ENCODE data around the gene RAC2.

Gene RAC2

DNA sequence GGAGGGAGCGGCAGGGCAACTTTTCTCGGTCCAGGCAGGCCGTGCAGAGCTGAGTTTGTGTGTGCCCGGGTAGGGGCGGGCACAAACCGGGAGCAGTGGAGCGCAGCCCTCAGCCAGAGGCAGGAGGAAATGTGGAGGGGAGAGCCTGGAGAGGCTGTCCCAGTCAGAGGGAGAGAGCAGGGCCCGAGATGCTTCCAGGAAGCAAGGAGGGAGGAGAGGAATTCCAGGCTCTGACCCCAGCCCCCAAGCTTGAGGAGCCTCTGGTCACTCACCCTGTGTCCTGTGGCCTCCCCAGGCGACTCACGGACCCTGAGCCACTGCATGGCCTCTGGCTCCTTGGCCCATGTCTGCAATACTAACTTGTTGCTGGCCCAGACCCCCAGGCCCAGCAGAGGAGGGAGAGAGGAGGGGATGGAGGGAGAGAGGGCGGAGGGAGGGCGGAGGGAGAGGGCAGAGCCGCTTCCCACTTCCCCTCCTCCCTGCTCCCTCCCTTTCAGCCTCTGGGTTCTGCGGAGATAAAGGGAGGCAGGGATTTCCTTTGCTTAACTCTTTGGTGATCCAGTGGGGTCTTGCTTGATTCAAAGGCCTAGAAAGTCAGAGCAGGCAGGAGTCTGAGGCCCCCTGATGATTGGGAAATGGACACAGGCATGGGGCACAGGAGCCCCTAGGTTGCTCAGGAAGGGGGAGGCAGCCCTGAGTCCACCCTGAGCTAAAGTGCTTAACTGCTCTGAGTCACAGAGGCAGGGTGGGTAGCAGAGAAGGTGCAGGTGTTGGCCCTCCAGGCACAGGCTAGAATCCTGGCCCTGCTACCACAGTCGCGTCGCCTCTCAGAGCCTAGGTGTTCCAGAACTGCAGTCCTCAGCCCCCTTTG is 55.9 kb downstream of the RAC2 start, which contains the start of gene C1QTNF6:
Gene C1QTNF6, minus strand, starts transcription at position 357 of the 871 bp plus-strand sequence. Its CDS starts 34 bp downstream, at position 323.
- no peak for DNase-seq (ENCODE audit: low read depth in 2 of 2)

DNA sequence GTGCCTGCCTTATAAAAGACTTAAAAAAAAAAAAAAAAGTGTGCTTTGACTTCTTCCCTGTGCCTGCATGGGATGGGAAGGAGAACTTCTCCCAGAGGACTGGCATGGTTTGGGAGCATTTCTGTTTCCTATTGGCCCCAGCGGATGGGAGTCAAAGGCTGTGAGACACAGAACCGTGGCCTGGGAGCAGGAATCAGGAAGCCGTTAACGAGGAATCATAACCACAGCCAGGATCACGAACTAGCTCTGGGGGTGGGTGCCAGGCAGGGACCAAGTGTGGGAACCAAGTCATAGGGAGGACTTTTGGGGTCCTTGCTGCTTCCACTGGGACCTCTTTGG is 56.5 kb downstream of the RAC2 start:
- no peak for DNase-seq (ENCODE audit: low read depth in 2 of 2)

DNA sequence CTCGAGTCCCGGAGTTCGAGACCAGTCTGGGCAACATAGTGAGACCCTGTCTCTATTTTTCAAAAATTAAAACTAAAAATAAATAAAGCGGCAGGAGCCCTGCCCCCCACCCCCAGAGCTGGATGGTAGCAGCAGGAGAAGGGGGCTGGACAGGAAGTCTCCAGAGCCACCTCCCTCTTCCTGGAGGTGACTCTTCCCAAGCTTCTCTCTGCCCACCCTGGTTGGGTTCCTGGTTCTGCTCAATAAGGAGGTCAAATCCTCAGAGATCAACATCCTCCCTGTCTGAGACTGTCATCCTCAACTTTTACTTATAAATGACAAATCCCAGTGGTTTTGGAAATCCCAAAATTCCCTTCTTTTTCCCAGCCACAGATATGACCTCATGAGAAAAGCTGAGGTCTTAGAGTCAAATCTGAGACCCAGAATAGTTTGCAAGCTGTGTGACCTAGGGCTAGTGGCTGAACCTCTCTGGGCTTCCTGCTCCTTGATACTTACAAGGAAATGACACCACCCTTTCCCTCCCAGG is 57.0 kb downstream of the RAC2 start:
- no peak for DNase-seq (ENCODE audit: low read depth in 2 of 2)

DNA sequence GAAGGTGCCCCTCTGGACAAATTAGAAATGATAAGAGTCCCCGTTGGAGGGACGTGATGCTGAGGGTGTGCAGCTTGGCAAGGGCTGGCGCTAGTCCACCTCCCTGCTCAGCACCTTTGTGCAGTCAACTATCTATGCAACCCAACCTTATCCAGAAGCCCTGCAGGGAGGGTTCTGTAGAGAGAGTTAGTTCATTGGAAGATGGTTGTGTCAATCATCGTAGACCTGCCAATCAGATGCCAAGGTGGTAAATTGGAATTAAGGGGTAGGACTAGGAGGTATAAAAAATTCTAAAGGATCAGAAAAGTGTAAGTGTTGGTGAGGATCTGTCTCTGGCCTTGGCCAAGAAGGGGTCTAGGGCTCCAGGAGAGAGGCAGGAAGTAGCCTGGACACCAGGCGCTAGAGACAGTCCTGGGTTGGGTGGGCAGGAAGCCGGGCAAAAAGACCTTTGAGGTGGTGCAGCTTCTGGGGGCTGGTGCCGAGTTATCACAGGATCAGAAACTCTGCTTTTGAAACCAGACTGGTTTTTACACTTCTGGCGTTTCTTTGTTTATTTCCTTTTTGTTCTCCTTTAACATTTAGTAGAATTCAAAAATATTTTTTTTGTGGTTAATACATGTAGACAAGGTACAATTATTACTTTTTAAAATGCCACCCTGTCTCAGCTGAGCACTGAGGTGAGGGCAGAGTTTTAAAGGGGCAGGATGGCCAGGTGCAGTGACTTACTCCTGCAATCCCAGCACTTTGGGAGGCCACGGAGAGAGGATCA is 57.7 kb downstream of the RAC2 start:
- DNase-seq (ENCODE audit: low read depth in 2 of 2): peak in 1 of 2 donors; percentile 38

DNA sequence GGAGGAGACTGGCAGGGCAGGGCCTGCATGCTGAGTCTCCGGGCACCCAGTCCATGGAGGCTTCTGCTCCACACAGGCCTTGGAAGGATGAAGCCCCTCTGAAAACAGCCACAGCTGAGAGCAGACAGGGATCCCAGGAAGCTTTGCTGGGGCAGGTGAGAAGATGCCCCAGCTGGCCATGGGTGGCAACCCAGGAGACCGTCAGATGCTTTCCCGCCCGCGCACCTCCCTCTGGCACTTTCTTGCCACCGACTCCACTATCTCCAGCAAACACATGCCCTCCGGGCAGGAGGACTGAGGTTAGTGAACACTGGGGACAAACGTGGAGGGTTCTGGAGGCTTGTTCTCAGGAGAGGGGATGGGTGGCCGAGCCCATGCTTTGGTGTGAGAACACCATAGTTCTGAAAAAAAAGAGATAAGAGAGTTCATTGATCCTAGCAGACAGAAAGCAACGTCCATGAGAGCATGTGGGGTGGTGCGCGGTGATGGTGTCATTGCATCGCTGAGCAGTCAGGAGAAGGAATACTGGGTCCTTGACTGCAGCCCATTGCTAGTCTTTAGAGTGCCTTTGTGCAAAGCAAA is 58.3 kb downstream of the RAC2 start:
- DNase-seq (ENCODE audit: low read depth in 2 of 2): no peak

- no peak for DNase-seq (ENCODE audit: low read depth in 2 of 2)
Observed at GRCh38 chr22:37184816-37185541, 59.1 kb downstream of the RAC2 start.

DNA sequence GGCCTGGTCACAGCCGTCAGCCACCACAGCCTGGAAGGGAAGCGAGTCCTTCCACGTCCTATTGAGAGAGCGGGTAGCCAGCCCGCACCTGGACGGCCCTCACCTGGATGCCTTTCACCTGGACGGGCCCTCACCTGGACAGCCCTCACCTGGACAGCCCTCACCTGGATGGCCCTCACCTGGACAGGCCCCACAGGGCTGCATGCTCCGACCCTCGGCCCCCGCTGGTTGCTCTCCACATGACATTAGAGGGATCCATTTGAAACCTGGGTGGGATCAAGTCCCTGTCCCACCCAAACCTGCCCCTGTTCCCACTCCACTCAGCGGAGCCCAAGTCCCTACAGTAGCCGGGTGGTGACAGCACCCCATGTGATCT is 59.7 kb downstream of the RAC2 start:
- no peak for DNase-seq (ENCODE audit: low read depth in 2 of 2)

- no peak for DNase-seq (ENCODE audit: low read depth in 2 of 2)
Observed at GRCh38 chr22:37183432-37184379, 60.4 kb downstream of the RAC2 start.

- no peak for DNase-seq (ENCODE audit: low read depth in 2 of 2)
Observed at GRCh38 chr22:37182949-37183245, 61.2 kb downstream of the RAC2 start.

GRCh38 chr22:37182101-37182948 is 61.7 kb downstream of the RAC2 start:
- DNase-seq (ENCODE audit: low read depth in 2 of 2): no peak

DNA sequence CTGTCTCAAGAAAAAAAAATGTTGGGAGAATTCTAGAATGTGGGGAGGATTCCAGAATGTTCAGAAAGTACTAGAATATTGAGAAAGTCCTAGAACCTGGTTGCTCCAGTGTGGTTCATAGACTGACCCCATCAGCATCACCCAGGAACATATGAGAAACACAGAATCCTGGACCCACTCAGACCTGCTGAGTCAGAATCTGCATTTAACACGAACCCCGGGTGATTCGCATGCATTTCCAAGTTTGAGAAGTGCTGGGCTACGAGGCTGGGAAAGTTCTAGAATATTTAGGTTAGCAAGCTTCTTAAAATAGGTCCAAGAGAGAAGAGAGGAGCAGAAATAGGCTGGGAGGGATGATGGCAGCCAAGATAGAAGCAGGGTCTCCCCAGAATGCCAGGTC is 62.4 kb downstream of the RAC2 start:
- DNase-seq (ENCODE audit: low read depth in 2 of 2): no peak

DNA sequence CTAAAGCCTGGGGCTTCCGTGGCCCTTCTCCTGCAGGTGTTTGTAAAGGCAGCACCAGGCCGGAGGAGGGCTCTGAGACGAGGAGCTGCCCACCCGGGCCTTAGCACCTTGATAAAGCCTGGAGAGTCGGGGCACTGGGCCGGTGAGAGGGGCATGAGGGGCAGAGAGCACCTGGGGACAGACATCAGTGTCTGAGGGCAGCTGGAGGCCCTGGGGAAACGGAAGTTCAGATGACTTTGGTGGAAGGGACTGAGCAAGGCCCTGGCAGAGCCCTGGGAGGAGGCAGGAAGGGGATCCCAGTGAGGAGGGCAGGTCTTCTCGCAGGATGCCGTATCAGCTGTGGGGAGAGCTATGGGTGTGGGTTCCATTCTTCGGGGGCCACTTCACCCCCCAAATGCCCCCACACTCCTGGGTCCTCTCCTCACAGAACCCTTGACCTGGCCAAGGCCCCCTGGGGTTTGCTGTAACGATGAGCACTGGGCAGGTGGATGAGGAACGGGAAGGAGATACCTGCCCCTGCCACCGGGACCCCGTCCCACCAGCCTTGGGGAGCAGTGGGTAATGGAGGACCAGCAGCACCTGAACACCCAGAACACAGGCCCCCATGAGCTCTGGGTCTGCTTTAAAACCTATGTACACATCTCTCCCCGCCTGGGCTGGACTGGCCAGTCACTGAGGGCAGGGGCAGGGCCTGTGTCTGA is 63.4 kb downstream of the RAC2 start:
- no peak for DNase-seq (ENCODE audit: low read depth in 2 of 2)

GRCh38 chr22:37179622-37180420 is 64.2 kb downstream of the RAC2 start:
- DNase-seq (ENCODE audit: low read depth in 2 of 2): no peak

GRCh38 chr22:37179126-37179470 is 65.0 kb downstream of the RAC2 start:
- DNase-seq (ENCODE audit: low read depth in 2 of 2): no peak

GRCh38 chr22:37178350-37179125 is 65.5 kb downstream of the RAC2 start:
- DNase-seq (ENCODE audit: low read depth in 2 of 2): no peak

DNA sequence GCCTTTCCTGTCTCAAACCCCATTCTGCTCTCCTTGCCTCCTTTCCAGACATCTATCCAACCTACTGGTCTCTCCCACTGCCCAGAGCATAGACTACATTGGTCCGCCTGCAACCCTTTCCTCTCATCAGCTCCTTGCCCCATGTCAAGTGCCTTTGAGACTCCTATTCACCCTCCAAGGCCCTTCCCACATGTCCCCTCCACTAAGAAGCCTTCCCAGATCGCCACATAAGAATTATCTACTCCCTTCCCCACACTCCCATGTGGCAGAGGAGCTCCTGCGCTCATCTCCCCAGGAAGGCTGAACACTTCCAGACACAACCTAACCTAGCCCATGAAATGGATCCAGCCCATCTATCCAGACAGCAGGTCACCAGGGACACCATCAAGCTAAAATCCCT is 66.3 kb downstream of the RAC2 start:
- DNase-seq (ENCODE audit: low read depth in 2 of 2): no peak

DNA sequence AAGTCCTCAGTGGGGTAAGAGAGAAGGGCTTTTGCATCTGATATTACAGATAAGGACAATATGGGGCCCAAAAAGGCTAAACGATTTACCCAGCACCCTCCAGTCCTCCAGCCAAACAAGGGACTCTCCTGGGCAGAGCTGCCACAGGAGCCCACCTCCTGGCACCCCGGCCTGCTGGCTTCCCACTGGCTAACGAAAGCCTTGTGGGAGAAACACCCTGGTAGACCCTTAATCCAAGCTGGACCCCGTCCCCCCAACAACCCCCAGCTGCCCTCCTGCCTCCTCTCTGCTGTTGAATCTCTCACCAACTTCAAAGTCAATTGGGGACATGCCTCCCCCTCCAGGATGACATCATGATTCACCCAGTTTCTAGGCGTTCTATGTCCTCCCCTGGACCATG is 66.8 kb downstream of the RAC2 start:
- DNase-seq (ENCODE audit: low read depth in 2 of 2): no peak

Measured in stimulated activated CD4-positive, alpha-beta T cell treated with anti-CD3 and anti-CD28 coated beads, Interleukin-1b, Interleukin-23, amount 100 ng/mL, for 4 hours (primary cell).